Breast epithelium (tissue), 4 donors: Measurements from ENCODE around the gene MRAS. TPM values are rescaled to one million over a fixed set of nuclear protein-coding genes. Genes with fewer than 3 reads are reported as not detected.
A peak's percentile ranks its signal among the peaks of the same experiment; 100 is the strongest.

Experiments
- DNase-seq, 2 donors: peaks; one replicate each; pipeline ENCODE4 v3.0.0-alpha.2; 2019; ENCODE audit warnings: low spot score in 2 of 2
- H3K27ac ChIP-seq, 2 donors: fragments of 200-600 bp; sonication (generic) in 1 of 2; one replicate each; pipeline ENCODE4 v1.5.1; 2016 to 2019; ENCODE audit warnings: mild to moderate bottlenecking in 1 of 2
- H3K27me3 ChIP-seq, 2 donors: fragments of 200-600 bp; sonication (generic) in 1 of 2; one replicate each; pipeline versions ENCODE4 v1.5.1 to v1.6.0; 2017 to 2019; ENCODE audit warnings: control low read depth in 1 of 2, mild to moderate bottlenecking in 1 of 2
- H3K36me3 ChIP-seq: fragments of 200-600 bp; one replicate; pipeline ENCODE4 v1.5.1; 2019
- H3K4me1 ChIP-seq, 2 donors: fragments of 200-600 bp; sonication (generic); one replicate each; pipeline ENCODE4 v1.5.1; 2016 to 2019; ENCODE audit warnings: control low read depth in 1 of 2
- H3K4me3 ChIP-seq, 3 donors: fragments of 200-600 bp; sonication (generic); 1 replicate in 2 of 3; 2 replicates in 1 of 3; pipeline ENCODE4 v1.5.1; 2016 to 2019; ENCODE audit warnings: mild to moderate bottlenecking in 3 of 3, moderate library complexity in 2 of 3
- H3K9me3 ChIP-seq, 2 donors: fragments of 200-600 bp; sonication (generic) in 1 of 2; one replicate each; pipeline ENCODE4 v1.5.1; 2016 to 2019; ENCODE audit warnings: control low read depth in 1 of 2
- POLR2A ChIP-seq: fragments of 450-650 bp; IDR thresholded peaks from one replicate; pipeline ENCODE4 v1.6.1; 2016; ENCODE audit warnings: antibody characterized with exemption, mild to moderate bottlenecking, moderate library complexity
- POLR2AphosphoS5 ChIP-seq, 3 donors: sonication (generic); formaldehyde crosslinking; IDR thresholded peaks; one replicate each; pipeline ENCODE4 v1.6.1; 2017; ENCODE audit warnings: antibody characterized with exemption in 3 of 3
- intact Hi-C: fragments of 100-400 bp; cut with DNase I; formaldehyde crosslinking; loops from one replicate; pipeline ENCODE4 v1.15.1; 2023; ENCODE audit warnings: low total_unique reads
- total RNA-seq, 3 donors: library from RNA; depleted of rRNA; stranded (reverse); fragments of >200 nt; gene quantifications; one replicate each; pipeline ENCODE4 v1.1.0, GENCODE V29; 2016
- TF ChIP-seq, protein P1 (sequence below), 3 donors: fragments of 450-650 bp; IDR thresholded peaks; one replicate each; pipeline ENCODE4 v1.5.1; 2016 to 2017; ENCODE audit warnings: antibody characterized with exemption in 3 of 3, mild to moderate bottlenecking in 3 of 3, moderate library complexity in 3 of 3

The MRAS gene
- total RNA-seq, 3 donors from 2014 or later = 39.0 to 157 (median 74.8) TPM

- no peak for DNase-seq
- Histone ChIP-seq H3K4me1 (no peaks in the 10 kb centered on the region), H3K36me3 (no peaks in the 10 kb centered on the region), H3K4me3 (no peak overlapping the region), H3K27ac (no peak overlapping the region), H3K27me3 (no peaks in the 10 kb centered on the region), H3K9me3 (peaks cover 13 to 32% of the 10 kb centered on the region in 2 donors)
- intact Hi-C loops = no loop called here
- TF ChIP-seq POLR2AphosphoS5 (IDR thresholded peaks at IDR 0.05) (no peak), POLR2A (no peak)
- TF ChIP-seq, protein P1, sequence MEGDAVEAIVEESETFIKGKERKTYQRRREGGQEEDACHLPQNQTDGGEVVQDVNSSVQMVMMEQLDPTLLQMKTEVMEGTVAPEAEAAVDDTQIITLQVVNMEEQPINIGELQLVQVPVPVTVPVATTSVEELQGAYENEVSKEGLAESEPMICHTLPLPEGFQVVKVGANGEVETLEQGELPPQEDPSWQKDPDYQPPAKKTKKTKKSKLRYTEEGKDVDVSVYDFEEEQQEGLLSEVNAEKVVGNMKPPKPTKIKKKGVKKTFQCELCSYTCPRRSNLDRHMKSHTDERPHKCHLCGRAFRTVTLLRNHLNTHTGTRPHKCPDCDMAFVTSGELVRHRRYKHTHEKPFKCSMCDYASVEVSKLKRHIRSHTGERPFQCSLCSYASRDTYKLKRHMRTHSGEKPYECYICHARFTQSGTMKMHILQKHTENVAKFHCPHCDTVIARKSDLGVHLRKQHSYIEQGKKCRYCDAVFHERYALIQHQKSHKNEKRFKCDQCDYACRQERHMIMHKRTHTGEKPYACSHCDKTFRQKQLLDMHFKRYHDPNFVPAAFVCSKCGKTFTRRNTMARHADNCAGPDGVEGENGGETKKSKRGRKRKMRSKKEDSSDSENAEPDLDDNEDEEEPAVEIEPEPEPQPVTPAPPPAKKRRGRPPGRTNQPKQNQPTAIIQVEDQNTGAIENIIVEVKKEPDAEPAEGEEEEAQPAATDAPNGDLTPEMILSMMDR (IDR thresholded peaks at IDR 0.05) = no peak
These were observed 37.9 kb upstream of the MRAS start for GRCh38 chr3:138310494-138310893.

DNA sequence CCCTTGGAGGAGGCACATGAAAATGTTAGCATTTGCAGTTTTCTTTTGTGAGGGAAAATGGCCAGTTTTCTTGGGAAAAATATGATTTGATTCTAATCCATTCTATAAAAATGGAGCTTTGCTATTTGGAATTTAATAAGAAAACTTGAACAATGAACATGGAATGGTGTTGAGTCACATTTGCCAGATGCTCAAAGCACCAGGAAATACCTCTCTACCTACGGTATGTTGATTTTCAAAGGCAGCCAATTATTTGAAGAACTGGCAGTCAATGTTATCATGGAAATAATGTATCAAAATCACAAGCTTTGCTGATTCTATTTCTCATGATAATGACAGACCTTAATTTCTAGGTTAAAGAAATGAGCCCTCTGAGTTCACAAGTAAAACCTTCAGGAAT lies 33.6 kb upstream of the MRAS start:
- intact Hi-C loops = no loop called here
- Histone ChIP-seq H3K27ac (no peak overlapping the region), H3K4me3 (no peak overlapping the region), H3K9me3 (peaks cover 1 to 10% of the 10 kb centered on the region in 2 donors), H3K27me3 (no peaks in the 10 kb centered on the region), H3K36me3 (no peaks in the 10 kb centered on the region), H3K4me1 (no peaks in the 10 kb centered on the region)
- TF ChIP-seq POLR2A = no peak
- TF ChIP-seq POLR2AphosphoS5 (IDR thresholded peaks at IDR 0.05) = no peak
- TF ChIP-seq, protein P1 (IDR thresholded peaks at IDR 0.05) = no peak
- DNase-seq = no peak

GRCh38 chr3:138317687-138318086 lies 30.7 kb upstream of the MRAS start:
- intact Hi-C loops = no loop called here
- Histone ChIP-seq H3K27me3 (no peaks in the 10 kb centered on the region), H3K4me1 (no peaks in the 10 kb centered on the region), H3K27ac (no peak overlapping the region), H3K36me3 (no peaks in the 10 kb centered on the region), H3K4me3 (no peak overlapping the region), H3K9me3 (no peaks in the 10 kb centered on the region)
- TF ChIP-seq, protein P1 (IDR thresholded peaks at IDR 0.05) = no peak
- TF ChIP-seq POLR2A (no peak), POLR2AphosphoS5 (IDR thresholded peaks at IDR 0.05) (no peak)
- DNase-seq = no peak

GRCh38 chr3:138323971-138324370 lies 24.4 kb upstream of the MRAS start:
- no peak for DNase-seq
- peak overlapping the region in 1 of 2 donors; percentile 21 for H3K27ac ChIP-seq

DNA sequence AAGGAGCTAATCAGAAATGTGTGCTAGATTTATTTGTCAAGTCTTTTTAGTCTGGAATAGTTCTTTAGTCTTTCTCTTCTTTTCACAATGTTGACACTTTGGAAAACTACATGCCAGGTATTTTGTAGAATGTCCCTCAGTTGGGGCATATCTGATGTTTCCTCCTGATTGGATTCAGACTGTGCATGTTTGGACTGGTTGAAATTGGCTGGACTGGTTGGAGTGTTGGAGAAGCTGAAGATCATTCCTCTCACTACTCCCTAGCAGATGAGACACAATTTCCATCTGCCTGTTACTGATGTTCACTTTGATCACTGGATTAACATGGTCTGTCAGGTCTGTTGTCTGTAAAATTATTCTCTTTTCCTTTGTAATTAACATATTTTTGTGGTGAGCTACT lies 22.4 kb upstream of the MRAS start:
- H3K9me3 ChIP-seq = no peaks in the 10 kb centered on the region
- H3K4me3 ChIP-seq = no peak overlapping the region
- no peak overlapping the region for H3K27ac ChIP-seq
- H3K27me3 ChIP-seq = no peaks in the 10 kb centered on the region
- DNase-seq = no peak
- peaks cover 0 to 3% of the 10 kb centered on the region in 2 donors for H3K4me1 ChIP-seq
- no peaks in the 10 kb centered on the region for H3K36me3 ChIP-seq
- intact Hi-C loops = no loop called here
- TF ChIP-seq POLR2AphosphoS5 (IDR thresholded peaks at IDR 0.05) (no peak), POLR2A (no peak)
- TF ChIP-seq, protein P1 (IDR thresholded peaks at IDR 0.05) = no peak

More at GRCh38 chr3:138323971-138324370, 24.4 kb upstream of the MRAS start:
- H3K36me3 ChIP-seq = no peaks in the 10 kb centered on the region
- no peaks in the 10 kb centered on the region for H3K27me3 ChIP-seq
- H3K4me1 ChIP-seq = peaks cover 0 to 3% of the 10 kb centered on the region in 2 donors
- H3K4me3 ChIP-seq = no peak overlapping the region
- H3K9me3 ChIP-seq = no peaks in the 10 kb centered on the region
- intact Hi-C loops = no loop called here
- TF ChIP-seq, protein P1 (IDR thresholded peaks at IDR 0.05) = no peak
- TF ChIP-seq POLR2A = no peak
- no peak for TF ChIP-seq POLR2AphosphoS5 (IDR thresholded peaks at IDR 0.05)
